OCI-M2 (cell line): ENCODE results near the gene G6PD.
A peak's percentile ranks its signal among the peaks of the same experiment; 100 is the strongest.
"Not testable (repeated sequence)": the region's sequence is repeated elsewhere in the genome, so short reads cannot be mapped to it uniquely, and the experiment has no call there.

Experiments used
- DNase-seq: peaks from one replicate; lab custom pipeline; 2025; ENCODE audit not compliant: unreplicated experiment; lab: John Stamatoyannopoulos, UW

The G6PD gene

GRCh38 chrX:154515966-154516655 lies 30.5 kb downstream of the G6PD start, which contains the start of gene FAM3A:
Gene FAM3A, minus strand, starts transcription at chrX:154516232. Its CDS starts 460 bp downstream, at chrX:154515772.
- DNase-seq: no peak

- no peak for DNase-seq
Measured at GRCh38 chrX:154515090-154515965, 31.3 kb downstream of the G6PD start.

GRCh38 chrX:154513716-154514115 lies 32.9 kb downstream of the G6PD start:
- no peak for DNase-seq

DNA sequence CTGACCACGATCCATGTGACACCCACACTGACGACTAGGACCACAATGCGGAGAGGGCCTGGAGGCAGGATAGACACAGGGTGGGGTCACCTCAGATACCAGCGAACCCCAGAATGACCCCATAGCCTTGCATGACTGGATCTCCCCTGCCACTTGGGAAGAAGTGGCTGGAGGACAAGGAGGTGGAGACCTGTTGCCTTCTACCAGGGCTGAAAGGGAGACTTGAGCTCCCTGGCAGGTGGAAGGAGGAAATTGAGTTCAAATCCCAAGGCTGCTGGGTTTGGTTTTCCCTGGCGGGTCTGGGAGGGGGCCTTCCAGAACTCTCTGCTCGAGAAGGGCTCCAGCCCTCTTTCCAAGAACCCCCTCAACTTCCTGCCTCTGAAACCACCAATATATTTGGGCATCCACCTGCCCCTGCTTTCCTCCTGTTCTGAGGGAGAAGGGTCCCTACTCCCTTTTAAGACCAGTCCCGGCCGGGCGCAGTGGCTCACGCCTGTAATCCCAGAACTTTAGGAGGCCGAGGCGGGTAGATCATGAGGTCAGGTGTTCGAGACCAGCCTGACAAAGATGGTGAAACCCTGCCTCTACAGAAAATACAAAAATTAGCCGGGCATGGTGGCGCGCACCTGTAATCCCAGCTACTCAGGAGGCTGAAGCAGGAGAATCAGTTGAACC lies 33.6 kb downstream of the G6PD start:
- no peak for DNase-seq

DNA sequence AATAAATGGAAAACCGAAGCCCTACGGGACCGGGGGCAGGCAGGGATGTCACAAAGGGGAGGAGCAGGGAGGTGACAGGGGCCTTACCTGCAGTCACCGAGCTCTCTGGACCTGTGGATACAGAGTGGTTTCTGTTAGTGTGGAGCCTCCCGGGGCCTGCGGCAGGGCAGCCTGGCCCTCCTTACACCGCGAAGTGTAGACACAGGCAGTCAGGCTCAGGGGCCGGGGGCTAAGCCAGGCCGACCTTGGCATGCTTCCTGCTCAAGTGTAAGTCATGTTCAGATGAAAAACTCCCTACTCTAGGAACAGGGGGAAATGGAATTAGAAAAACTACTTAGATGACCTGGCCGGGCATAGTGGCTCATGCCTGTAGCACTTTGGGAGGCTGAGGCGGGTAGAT lies 34.9 kb downstream of the G6PD start:
- no peak for DNase-seq

DNA sequence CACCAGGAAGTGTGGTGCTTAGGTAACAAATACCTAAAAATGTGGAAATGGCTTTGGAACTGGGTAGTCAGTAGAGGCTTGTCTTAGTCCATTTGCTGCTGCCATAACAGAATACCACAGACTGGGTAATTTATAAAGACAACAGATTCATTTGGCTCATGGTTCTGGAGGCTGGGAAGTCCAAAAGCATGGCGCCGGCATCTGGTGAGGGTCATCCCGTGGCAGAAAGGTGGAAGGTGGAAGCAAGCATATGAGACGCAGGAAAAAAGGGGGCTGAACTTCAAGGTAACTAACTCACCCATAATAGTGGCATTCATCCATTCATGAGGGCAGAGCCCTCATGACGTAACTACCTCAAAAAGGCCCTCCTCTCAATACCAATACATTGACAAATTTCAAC lies 37.2 kb downstream of the G6PD start:
- no peak for DNase-seq

DNA sequence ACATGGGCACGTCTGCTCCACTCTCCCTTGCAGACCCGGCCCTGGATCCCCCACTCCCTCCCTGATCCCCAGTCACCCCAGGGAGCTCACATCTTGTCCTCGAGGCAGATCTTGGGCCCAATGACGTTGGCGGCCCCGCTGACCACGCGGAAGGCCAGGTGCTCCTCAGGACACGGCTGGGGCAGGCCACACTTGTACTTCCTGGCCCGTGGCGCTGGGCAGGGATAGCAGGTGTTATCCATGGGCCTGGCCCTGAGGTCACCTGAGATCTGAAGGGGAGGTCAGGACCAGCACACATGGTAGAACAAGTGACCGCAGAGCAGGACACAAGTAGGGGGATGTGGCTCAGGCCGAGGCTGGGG lies 38.3 kb downstream of the G6PD start:
- DNase-seq: no peak

- no peak for DNase-seq
Measured at GRCh38 chrX:154507673-154508383, 38.8 kb downstream of the G6PD start.

- no peak for DNase-seq
Measured at GRCh38 chrX:154506483-154507332, 39.9 kb downstream of the G6PD start.

DNA sequence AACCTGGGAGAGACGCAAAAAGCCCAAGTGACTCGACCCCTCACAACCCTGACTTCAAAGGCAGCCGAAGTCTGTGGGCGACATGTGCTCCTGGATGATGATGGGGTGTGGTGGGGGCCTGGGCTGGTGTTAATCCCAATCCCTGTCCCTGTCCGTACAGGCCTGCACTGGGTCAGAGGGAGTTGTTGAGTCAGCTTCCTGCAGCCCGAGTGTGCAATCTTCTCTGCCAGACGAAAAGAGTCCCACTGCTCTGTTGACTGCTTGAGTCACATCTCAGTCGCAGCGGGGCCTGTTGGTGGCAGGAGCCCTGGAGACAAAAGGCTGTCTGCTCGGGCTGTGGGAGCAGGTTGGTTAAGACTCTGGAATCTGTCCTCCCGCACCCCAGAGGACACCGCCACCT lies 40.9 kb downstream of the G6PD start:
- no peak for DNase-seq

DNA sequence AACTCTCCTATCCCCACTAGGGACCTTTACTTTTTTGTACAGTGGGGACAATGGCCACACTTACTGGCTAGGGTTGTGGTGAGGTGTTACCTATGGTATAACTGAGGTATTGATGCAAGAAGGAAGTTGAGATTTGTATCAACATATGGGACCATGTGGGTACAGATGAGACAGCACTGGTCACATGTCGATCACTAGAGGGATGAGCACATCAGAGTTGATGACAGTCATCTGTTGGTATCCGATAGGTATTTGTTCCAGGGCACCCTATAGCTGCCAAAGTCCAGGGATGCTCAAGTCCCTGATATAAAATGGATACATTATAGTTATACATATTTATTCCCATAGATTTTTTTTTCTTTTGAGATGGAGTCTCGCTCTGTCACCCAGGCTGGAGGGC lies 43.7 kb downstream of the G6PD start:
- no peak for DNase-seq

GRCh38 chrX:154502098-154502497 lies 44.5 kb downstream of the G6PD start:
- no peak for DNase-seq

DNA sequence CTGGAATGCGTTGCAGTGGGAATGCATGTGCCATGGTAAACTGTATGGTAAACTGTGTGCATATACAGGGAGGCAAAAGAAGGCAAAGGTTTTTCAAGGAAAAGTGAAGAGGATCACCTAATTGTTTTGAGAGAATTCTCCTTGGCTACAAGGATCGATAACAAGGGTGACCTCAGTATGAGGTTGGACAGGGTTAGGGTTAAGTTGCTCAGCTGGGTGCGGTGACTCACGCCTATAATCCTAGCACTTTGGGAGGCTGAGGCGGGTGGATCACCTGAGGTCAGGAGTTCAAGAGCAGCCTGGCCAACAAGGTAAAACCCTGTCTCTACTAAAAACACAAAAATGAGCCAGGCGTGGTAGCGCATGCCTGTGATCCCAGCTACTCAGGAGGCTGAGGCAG lies 45.2 kb downstream of the G6PD start:
- DNase-seq: not testable (repeated sequence)

DNA sequence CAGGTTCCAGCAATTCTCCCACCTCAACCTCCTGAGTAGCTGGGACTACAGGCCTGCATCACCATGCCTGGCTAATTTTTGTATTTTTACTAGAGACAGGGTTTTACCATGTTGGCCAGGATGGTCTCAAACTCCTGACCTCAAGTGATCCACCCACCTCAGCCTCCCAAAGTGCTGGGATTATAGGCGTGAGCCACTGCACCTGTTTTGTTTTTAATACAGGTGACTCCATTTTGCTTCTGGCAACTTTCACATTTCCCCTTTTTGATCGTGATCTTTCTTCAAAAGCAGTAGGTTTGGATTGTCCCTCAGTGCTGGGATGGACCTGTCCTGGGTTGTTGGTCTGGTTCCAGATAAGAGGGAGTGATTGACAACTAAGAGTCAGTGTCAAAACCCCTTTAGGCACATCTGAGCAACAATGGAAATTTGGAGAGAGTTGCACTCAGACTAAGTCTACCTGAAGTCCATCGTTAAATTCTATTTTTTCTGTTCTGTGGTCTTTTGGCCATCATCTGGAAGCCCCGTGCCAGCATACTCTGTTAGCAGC lies 50.0 kb downstream of the G6PD start:
- not testable (repeated sequence) for DNase-seq

GRCh38 chrX:154495472-154495922 lies 51.1 kb downstream of the G6PD start:
- no peak for DNase-seq

- no peak for DNase-seq
Measured at GRCh38 chrX:154494715-154495114, 51.9 kb downstream of the G6PD start.

GRCh38 chrX:154490414-154491083 lies 56.1 kb downstream of the G6PD start, which contains the start of gene SLC10A3:
Gene SLC10A3, minus strand, starts transcription at chrX:154490629. Its CDS starts 1,689 bp downstream, at chrX:154488940.
- peak; percentile 10 for DNase-seq

GRCh38 chrX:154490021-154490413 lies 56.6 kb downstream of the G6PD start:
- DNase-seq: no peak

DNA sequence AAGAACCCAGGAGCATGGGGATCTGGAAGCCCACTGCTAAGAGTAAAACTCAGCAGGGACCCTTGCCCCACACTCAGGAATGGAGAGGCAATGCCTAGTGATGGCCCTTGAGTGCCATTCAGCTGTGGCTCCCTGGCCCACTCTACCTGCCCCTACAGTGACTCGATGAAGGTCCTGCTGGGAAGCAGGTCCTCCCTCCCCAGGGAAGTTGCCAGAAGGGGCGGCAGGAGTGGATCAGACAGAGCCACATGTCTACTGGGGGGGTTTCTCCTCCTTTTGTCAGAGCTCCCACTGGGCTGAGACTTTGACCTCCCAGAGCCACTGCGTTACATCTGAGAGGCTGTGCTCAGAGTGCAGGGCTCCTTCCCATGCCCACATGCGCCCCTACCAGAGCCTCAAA lies 57.5 kb downstream of the G6PD start:
- DNase-seq: no peak
